Fibroblast of lung (primary cell): ENCODE data around the gene NKAIN2. TPM values are rescaled to one million over a fixed set of nuclear protein-coding genes. Genes with fewer than 3 reads are reported as not detected.

Source experiments
- DNase-seq, 2 donors: peaks; one replicate each; pipeline versions ENCODE4 v3.0.0 to v3.0.0-alpha.2; 2010; ENCODE audit warnings: low read depth in 2 of 2
- H2AFZ ChIP-seq: 2 replicates; pipeline ENCODE4 v1.5.1; 2012; ENCODE audit warnings: low read length, control low read depth, inconsistent platforms
- H3K27ac ChIP-seq: 2 replicates; pipeline ENCODE4 v1.5.1; 2011; ENCODE audit warnings: low read length, control low read depth; ENCODE audit not compliant: insufficient read depth
- H3K27me3 ChIP-seq: 2 replicates; pipeline ENCODE4 v1.5.1; 2011; ENCODE audit warnings: mild to moderate bottlenecking, low read length; ENCODE audit not compliant: control insufficient read depth, insufficient read depth
- H3K36me3 ChIP-seq: 2 replicates; pipeline ENCODE4 v1.5.1; 2011; ENCODE audit warnings: low read length; ENCODE audit not compliant: control insufficient read depth, insufficient read depth
- H3K4me1 ChIP-seq: 2 replicates; pipeline ENCODE4 v1.5.1; 2011; ENCODE audit warnings: low read length; ENCODE audit not compliant: control insufficient read depth, insufficient read depth; ENCODE audit errors: extremely low read depth
- H3K4me2 ChIP-seq: 2 replicates; pipeline ENCODE4 v1.5.1; 2011; ENCODE audit warnings: low read length, control low read depth; ENCODE audit not compliant: insufficient read depth; ENCODE audit errors: extremely low read depth
- H3K4me3 ChIP-seq, 4 experiments: fragments of 200-600 bp in 1 of 4; sonication (generic) in 1 of 4; replicated peaks in 1 of 4; 2 replicates each; pipeline ENCODE4 v1.5.1; 2011 to 2016; ENCODE audit warnings: low read length in 4 of 4, low read depth in 3 of 4, mild to moderate bottlenecking in 3 of 4, control low read depth in 2 of 4, inconsistent platforms in 1 of 4, mixed read lengths in 1 of 4; ENCODE audit not compliant: insufficient read depth in 1 of 4; ENCODE audit errors: control extremely low read depth in 1 of 4
- H3K79me2 ChIP-seq: 2 replicates; pipeline ENCODE4 v1.5.1; 2012; ENCODE audit warnings: mild to moderate bottlenecking, low read length, inconsistent platforms; ENCODE audit not compliant: control insufficient read depth, insufficient read depth
- H3K9ac ChIP-seq: 2 replicates; pipeline ENCODE4 v1.5.1; 2011; ENCODE audit warnings: mild to moderate bottlenecking, low read length, control low read depth; ENCODE audit not compliant: insufficient read depth
- H3K9me3 ChIP-seq: 2 replicates; pipeline ENCODE4 v1.5.1; 2012; ENCODE audit warnings: low read depth, low read length; ENCODE audit not compliant: control insufficient read depth, insufficient read depth
- H4K20me1 ChIP-seq: 2 replicates; pipeline ENCODE4 v1.5.1; 2011; ENCODE audit warnings: low read length; ENCODE audit not compliant: control insufficient read depth, insufficient read depth; ENCODE audit errors: extremely low read depth
- EZH2 ChIP-seq: IDR thresholded peaks from 2 replicates; pipeline ENCODE4 v1.5.1; 2012; ENCODE audit warnings: low read length, control low read depth, mild to moderate bottlenecking; ENCODE audit errors: missing control alignments
- polyA plus RNA-seq, 2 donors: library from polyadenylated mRNA; depleted of rRNA in 1 of 2; stranded (reverse) in 1 of 2; unstranded in 1 of 2; fragments of >200 nt; gene quantifications; 2 replicates each; pipeline ENCODE4 v1.2.1, GENCODE V29; 2011 to 2012; ENCODE audit warnings: missing spikeins in 1 of 2
- total RNA-seq: library from RNA; depleted of rRNA; stranded (reverse); fragments of >200 nt; gene quantifications from 2 replicates; pipeline ENCODE4 v1.2.1, GENCODE V29; 2014
- TF ChIP-seq, protein P1 (sequence below), 2 donors: IDR thresholded peaks in 1 of 2; conservative IDR thresholded peaks in 1 of 2; 1 replicate in 1 of 2; 2 replicates in 1 of 2; pipeline ENCODE4 v1.5.1; 2011 to 2012; ENCODE audit warnings: low read length in 2 of 2, control low read depth in 1 of 2, inconsistent platforms in 1 of 2, low read depth in 1 of 2, mild to moderate bottlenecking in 1 of 2

The NKAIN2 gene
- total and polyA plus RNA-seq, 2 donors (not counting 1 experiment from before 2014, with no cell fraction given), result not detected

DNA sequence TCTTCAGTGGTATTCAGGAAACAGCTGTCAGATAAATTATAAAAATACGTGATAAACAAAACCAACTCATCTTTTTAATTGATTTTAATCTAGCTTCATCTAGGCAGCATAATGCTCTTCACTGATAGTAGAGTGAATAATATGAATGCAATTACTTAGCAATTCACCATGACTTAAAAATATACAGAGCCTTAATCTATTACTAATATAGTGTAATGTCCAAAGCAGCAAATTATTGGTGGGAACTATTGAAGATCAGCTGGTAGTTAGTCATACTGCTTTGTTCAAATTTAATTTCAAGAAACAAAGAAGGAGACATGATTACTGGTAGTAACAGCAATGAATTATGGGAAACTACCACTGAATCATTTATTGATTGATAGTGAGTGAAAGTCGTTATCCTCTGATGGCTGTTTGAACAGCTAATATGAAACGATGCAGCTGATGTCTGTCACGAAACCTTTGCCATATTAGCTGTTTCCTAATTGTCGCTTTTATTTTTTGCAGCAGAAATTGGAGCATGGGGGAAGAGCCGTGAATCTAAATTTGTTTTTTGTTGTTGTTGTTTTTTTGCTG lies 99.2 kb downstream of the NKAIN2 start:
- Histone ChIP-seq H3K4me1 (no peaks in the 10 kb centered on the region), H3K36me3 (no peaks in the 10 kb centered on the region), H3K9ac (no peak overlapping the region), H3K79me2 (no peaks in the 10 kb centered on the region), H3K4me2 (no peak overlapping the region), H4K20me1 (no peaks in the 10 kb centered on the region), H3K9me3 (no peaks in the 10 kb centered on the region), H3K4me3 (no peak overlapping the region), H3K27me3 (no peaks in the 10 kb centered on the region), H2AFZ (no peak overlapping the region), H3K27ac (no peak overlapping the region)
- no peak for DNase-seq
- TF ChIP-seq, protein P1, sequence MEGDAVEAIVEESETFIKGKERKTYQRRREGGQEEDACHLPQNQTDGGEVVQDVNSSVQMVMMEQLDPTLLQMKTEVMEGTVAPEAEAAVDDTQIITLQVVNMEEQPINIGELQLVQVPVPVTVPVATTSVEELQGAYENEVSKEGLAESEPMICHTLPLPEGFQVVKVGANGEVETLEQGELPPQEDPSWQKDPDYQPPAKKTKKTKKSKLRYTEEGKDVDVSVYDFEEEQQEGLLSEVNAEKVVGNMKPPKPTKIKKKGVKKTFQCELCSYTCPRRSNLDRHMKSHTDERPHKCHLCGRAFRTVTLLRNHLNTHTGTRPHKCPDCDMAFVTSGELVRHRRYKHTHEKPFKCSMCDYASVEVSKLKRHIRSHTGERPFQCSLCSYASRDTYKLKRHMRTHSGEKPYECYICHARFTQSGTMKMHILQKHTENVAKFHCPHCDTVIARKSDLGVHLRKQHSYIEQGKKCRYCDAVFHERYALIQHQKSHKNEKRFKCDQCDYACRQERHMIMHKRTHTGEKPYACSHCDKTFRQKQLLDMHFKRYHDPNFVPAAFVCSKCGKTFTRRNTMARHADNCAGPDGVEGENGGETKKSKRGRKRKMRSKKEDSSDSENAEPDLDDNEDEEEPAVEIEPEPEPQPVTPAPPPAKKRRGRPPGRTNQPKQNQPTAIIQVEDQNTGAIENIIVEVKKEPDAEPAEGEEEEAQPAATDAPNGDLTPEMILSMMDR (conservative IDR thresholded peaks at IDR 0.05 in 1 of 2, IDR thresholded peaks at IDR 0.05 in 1 of 2; ENCODE audit: low read depth in 1 of 2, low read length in 2 of 2), result no peak
- TF ChIP-seq EZH2, result no peak

DNA sequence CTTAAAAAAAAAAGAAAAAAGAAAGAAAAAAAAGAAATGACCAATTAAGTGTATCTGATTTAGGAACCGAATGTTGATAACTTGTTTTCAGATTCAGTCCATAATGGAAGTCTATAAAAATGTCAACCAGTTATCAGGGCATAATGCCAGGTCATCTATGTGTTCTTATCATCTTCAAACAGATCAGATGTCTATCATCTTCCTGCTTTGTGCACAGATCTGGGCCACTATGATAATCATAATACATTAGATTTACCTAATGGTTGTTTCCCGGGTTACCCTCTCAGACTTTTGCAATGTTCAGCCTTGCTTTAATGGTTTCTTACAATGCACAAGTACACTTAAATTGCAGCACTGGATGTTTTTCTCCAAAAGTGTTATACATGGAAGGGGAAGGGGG lies 100.6 kb downstream of the NKAIN2 start:
- no peak for TF ChIP-seq EZH2
- TF ChIP-seq, protein P1 (conservative IDR thresholded peaks at IDR 0.05 in 1 of 2, IDR thresholded peaks at IDR 0.05 in 1 of 2; ENCODE audit: low read depth in 1 of 2, low read length in 2 of 2), result no peak
- Histone ChIP-seq H3K27me3 (no peaks in the 10 kb centered on the region), H3K4me2 (no peak overlapping the region), H3K4me1 (no peaks in the 10 kb centered on the region), H3K79me2 (no peaks in the 10 kb centered on the region), H3K4me3 (no peak overlapping the region), H3K9me3 (no peaks in the 10 kb centered on the region), H3K9ac (no peak overlapping the region), H2AFZ (no peak overlapping the region), H3K36me3 (no peaks in the 10 kb centered on the region), H4K20me1 (no peaks in the 10 kb centered on the region), H3K27ac (no peak overlapping the region)
- DNase-seq, result no peak

DNA sequence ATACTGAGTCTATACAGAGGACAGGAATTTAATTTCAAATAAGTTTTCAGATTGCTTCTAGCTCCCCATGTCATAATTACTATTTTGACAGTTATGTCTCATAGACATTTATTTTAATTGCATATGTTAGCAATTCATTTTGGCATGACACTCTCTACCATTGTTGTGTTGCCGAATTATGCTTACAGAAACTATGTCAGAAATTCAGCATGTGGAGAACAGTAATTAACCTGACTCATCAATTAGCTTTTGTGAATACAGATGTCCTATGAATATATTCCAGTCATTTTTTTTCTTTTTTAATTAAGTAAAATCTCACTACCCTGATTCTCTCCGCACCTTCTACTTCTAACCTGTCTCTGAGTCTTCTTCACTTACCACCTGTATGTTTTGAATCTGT lies 105.1 kb downstream of the NKAIN2 start:
- no peaks in the 10 kb centered on the region for H4K20me1 ChIP-seq
- no peaks in the 10 kb centered on the region for H3K79me2 ChIP-seq
- TF ChIP-seq, protein P1 (conservative IDR thresholded peaks at IDR 0.05 in 1 of 2, IDR thresholded peaks at IDR 0.05 in 1 of 2; ENCODE audit: low read depth in 1 of 2, low read length in 2 of 2), result no peak
- TF ChIP-seq EZH2, result no peak
- H3K27me3 ChIP-seq, result no peaks in the 10 kb centered on the region
- no peak overlapping the region for H3K4me2 ChIP-seq
- no peak overlapping the region for H3K27ac ChIP-seq
- no peaks in the 10 kb centered on the region for H3K9me3 ChIP-seq
- DNase-seq, result no peak
- no peaks in the 10 kb centered on the region for H3K4me1 ChIP-seq
- H3K9ac ChIP-seq, result no peak overlapping the region
- no peak overlapping the region for H2AFZ ChIP-seq
- H3K4me3 ChIP-seq, result no peak overlapping the region
- H3K36me3 ChIP-seq, result no peaks in the 10 kb centered on the region
